HCT116 (cell line): ENCODE data around the gene SPACA4. TPM values are rescaled to one million over a fixed set of nuclear protein-coding genes. Genes with fewer than 3 reads are reported as not detected.
A peak's percentile ranks its signal among the peaks of the same experiment; 100 is the strongest.

ENCODE experiments used
- ATAC-seq: fragments of 200-7000 bp; cut with Tn5 transposase; 2 replicates; pipeline ENCODE4 v1.9.1; 2020; ENCODE audit warnings: mild to moderate bottlenecking, moderate library complexity
- BruUV-seq: library from RNA; stranded (reverse); fragments of 400-500 nt; replicated peaks from 2 replicates; lab custom pipeline; 2021; lab: Mats Ljungman, UMichigan
- CTCF ChIA-PET: fragments of 300-600 bp; sonication (Branson Sonifier 250); formaldehyde crosslinking; loops from one replicate; lab custom pipeline; 2021; ENCODE audit warnings: antibody characterized with exemption; lab: Charles Lee
- POLR2A ChIA-PET: fragments of 300-600, 350-600 bp; sonication (Branson Sonifier 250); formaldehyde crosslinking; loops from one replicate; lab custom pipeline; 2021; ENCODE audit warnings: antibody characterized with exemption; lab: Charles Lee
- RAD21 ChIA-PET, 2 experiments: fragments of 300-600 bp; sonication (Branson Sonifier 250); formaldehyde crosslinking; loops; one replicate each; lab custom pipeline; 2023; ENCODE audit warnings: low total read pairs in 2 of 2; ENCODE audit not compliant: uncharacterized antibody in 2 of 2, unreplicated experiment in 2 of 2, low non-redundant PET in 1 of 2; lab: Charles Lee
- DNase-seq: peaks from one replicate; pipeline ENCODE4 v3.0.0-alpha.2; 2010; ENCODE audit warnings: low read depth, low spot score
- H2AFZ ChIP-seq: fragments of 200-600 bp; shearing (Covaris generic), sonication (generic); 2 replicates; pipeline ENCODE4 v1.6.1; 2017; ENCODE audit warnings: low read depth, mixed run types, mixed read lengths, antibody characterized with exemption, low read length; ENCODE audit not compliant: poor library complexity, severe bottlenecking
- H3K27ac ChIP-seq: 2 replicates; pipeline ENCODE4 v1.5.1; 2012; ENCODE audit warnings: low read depth, low read length
- H3K27me3 ChIP-seq: fragments of 200-600 bp; sonication (generic); 2 replicates; pipeline ENCODE4 v1.6.1; 2016; ENCODE audit warnings: mixed run types, low read length, mixed read lengths; ENCODE audit not compliant: insufficient read depth
- H3K36me3 ChIP-seq, 2 experiments: fragments of 200-500 bp in 1 of 2; fragments of 200-600 bp in 1 of 2; sonication (Bioruptor generic) in 1 of 2; sonication (generic) in 1 of 2; 2 replicates each; pipeline versions ENCODE4 v1.5.1 to v1.6.1; 2014 to 2016; ENCODE audit warnings: low read length in 2 of 2, inconsistent platforms in 1 of 2, mixed read lengths in 1 of 2, mixed run types in 1 of 2; ENCODE audit not compliant: insufficient read depth in 2 of 2, control insufficient read depth in 1 of 2
- H3K4me1 ChIP-seq, 2 experiments: fragments of 200-600 bp in 1 of 2; sonication (generic) in 1 of 2; 2 replicates each; pipeline versions ENCODE4 v1.5.1 to v1.6.1; 2012 to 2017; ENCODE audit warnings: low read length in 2 of 2, inconsistent platforms in 1 of 2, mild to moderate bottlenecking in 1 of 2, mixed read lengths in 1 of 2, mixed run types in 1 of 2, moderate library complexity in 1 of 2; ENCODE audit not compliant: insufficient read depth in 2 of 2, control insufficient read depth in 1 of 2
- H3K4me2 ChIP-seq: fragments of 200-600 bp; sonication (generic); 2 replicates; pipeline ENCODE4 v1.6.1; 2017; ENCODE audit warnings: mixed run types, low read length, mixed read lengths
- H3K4me3 ChIP-seq, 2 experiments: fragments of 200-600 bp in 1 of 2; sonication (generic) in 1 of 2; replicated peaks in 1 of 2; 2 replicates each; pipeline ENCODE4 v1.5.1; 2011 to 2016; ENCODE audit warnings: low read length in 2 of 2, control low read depth in 1 of 2, low read depth in 1 of 2, mild to moderate bottlenecking in 1 of 2, mixed read lengths in 1 of 2, mixed run types in 1 of 2
- H3K79me2 ChIP-seq: fragments of 200-600 bp; sonication (generic); 2 replicates; pipeline ENCODE4 v1.6.1; 2017; ENCODE audit warnings: mild to moderate bottlenecking, mixed run types, low read length, moderate library complexity, mixed read lengths; ENCODE audit not compliant: insufficient read depth
- H3K9ac ChIP-seq: fragments of 200-600 bp; sonication (generic); 2 replicates; pipeline ENCODE4 v1.6.1; 2016; ENCODE audit warnings: low read length, mixed read lengths
- H3K9me2 ChIP-seq: fragments of 200-600 bp; sonication (generic), shearing (Covaris generic); 2 replicates; pipeline ENCODE4 v1.6.1; 2017; ENCODE audit warnings: mixed run types, mild to moderate bottlenecking, moderate library complexity; ENCODE audit not compliant: insufficient read depth
- H3K9me3 ChIP-seq, 2 experiments: fragments of 200-500 bp in 1 of 2; fragments of 200-600 bp in 1 of 2; sonication (Bioruptor generic) in 1 of 2; sonication (generic) in 1 of 2; 2 replicates each; pipeline ENCODE4 v1.6.1; 2014 to 2017; ENCODE audit warnings: low read length in 2 of 2, mixed read lengths in 2 of 2, inconsistent platforms in 1 of 2, low read depth in 1 of 2, mild to moderate bottlenecking in 1 of 2, mixed run types in 1 of 2, moderate library complexity in 1 of 2; ENCODE audit not compliant: control insufficient read depth in 1 of 2, insufficient read depth in 1 of 2
- H4K20me1 ChIP-seq: fragments of 200-600 bp; sonication (generic), shearing (Covaris generic); 2 replicates; pipeline ENCODE4 v1.6.1; 2017; ENCODE audit warnings: mixed run types, mild to moderate bottlenecking, moderate library complexity; ENCODE audit not compliant: insufficient read depth
- EZH2phosphoT487 ChIP-seq: fragments of 200-600 bp; IDR thresholded peaks from 2 replicates; pipeline ENCODE4 v1.6.1; 2018; ENCODE audit warnings: antibody characterized with exemption, borderline replicate concordance
- TCF7L2 ChIP-seq: IDR thresholded peaks from 2 replicates; pipeline ENCODE4 v1.7.0; 2011; ENCODE audit warnings: borderline replicate concordance, inconsistent platforms; ENCODE audit not compliant: insufficient read depth, insufficient read length; ENCODE audit errors: extremely low read depth
- ZNF274 ChIP-seq: fragments of 200-500 bp; sonication (Bioruptor generic); IDR thresholded peaks from 2 replicates; pipeline ENCODE4 v1.6.1; 2014; ENCODE audit warnings: mild to moderate bottlenecking, low read depth, low read length, inconsistent platforms
- intact Hi-C: fragments of 100-400 bp; cut with micrococcal nuclease; formaldehyde crosslinking; loops from 2 replicates; pipeline ENCODE4 v1.10.0; 2022
- total RNA-seq: library from RNA; stranded (reverse); gene quantifications from one replicate; pipeline ENCODE4 v1.2.1, GENCODE V29; 2021; ENCODE audit not compliant: unreplicated experiment
- TF ChIP-seq, protein P1 (sequence below): IDR thresholded peaks from 2 replicates; pipeline ENCODE4 v1.6.1; 2012; ENCODE audit warnings: low read depth

Gene SPACA4
- total RNA-seq, 1 experiment from 2014 or later = not detected

DNA sequence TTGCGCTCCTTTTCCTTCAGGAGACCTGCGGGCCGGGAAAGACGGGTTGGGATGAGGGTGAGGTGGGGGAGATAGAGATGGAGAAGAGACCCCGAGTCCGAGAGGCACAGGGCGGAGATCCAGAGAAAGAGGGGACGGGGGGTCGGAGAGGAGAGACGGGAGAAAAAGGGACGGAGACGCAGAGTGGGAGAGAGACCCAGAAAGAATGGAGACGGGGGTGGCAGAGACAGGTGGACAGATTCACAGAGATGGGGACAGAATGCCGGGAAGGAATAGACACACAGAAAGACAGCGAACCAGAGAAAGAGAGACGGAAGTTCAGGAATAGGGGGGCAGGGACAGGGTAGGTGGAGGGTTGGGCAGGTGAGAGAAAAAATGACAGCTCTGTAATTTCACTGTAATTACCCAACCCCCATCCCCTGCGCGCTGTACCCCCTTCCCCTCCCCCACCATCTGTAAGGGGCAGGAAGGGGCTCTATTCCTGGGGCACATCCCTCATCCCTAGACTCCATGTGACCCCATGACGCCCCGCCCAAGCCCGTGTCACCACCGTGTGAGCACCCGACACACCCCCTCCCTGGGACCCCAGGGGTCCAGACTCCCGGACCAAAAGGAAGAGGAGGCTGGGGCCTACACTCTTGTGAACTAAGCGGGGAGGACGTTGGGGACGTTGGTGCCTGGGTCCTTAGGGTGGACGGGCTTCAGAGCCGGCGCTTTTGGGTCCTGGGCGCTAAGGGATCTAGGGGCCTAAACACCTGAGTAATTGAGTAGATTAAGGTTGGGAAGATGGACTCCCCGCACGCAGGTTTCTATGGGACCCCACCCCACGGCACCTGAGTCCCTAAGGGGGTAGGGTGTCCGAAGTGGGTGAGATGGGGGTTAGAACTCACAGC lies 29.7 kb downstream of the SPACA4 start:
- Histone ChIP-seq H3K9me3 (no peaks in the 10 kb centered on the region), H3K4me1 (peaks cover 29 to 71% of the 10 kb centered on the region in 2 experiments), H3K9ac (peak overlapping the region; percentile 96), H4K20me1 (no peaks in the 10 kb centered on the region), H3K4me2 (peak overlapping the region; percentile 93), H3K9me2 (no peaks in the 10 kb centered on the region), H3K27ac (peak overlapping the region; percentile 95), H2AFZ (no peak overlapping the region), H3K36me3 (peaks cover 2 to 6% of the 10 kb centered on the region in 2 experiments; a peak in 1 of 4 replicates), H3K79me2 (peaks cover 18% of the 10 kb centered on the region), H3K4me3 (peak overlapping the region; percentile 49 to 83), H3K27me3 (no peaks in the 10 kb centered on the region)
- DNase-seq (no peak), ATAC-seq (no peak)
- TF ChIP-seq, protein P1, sequence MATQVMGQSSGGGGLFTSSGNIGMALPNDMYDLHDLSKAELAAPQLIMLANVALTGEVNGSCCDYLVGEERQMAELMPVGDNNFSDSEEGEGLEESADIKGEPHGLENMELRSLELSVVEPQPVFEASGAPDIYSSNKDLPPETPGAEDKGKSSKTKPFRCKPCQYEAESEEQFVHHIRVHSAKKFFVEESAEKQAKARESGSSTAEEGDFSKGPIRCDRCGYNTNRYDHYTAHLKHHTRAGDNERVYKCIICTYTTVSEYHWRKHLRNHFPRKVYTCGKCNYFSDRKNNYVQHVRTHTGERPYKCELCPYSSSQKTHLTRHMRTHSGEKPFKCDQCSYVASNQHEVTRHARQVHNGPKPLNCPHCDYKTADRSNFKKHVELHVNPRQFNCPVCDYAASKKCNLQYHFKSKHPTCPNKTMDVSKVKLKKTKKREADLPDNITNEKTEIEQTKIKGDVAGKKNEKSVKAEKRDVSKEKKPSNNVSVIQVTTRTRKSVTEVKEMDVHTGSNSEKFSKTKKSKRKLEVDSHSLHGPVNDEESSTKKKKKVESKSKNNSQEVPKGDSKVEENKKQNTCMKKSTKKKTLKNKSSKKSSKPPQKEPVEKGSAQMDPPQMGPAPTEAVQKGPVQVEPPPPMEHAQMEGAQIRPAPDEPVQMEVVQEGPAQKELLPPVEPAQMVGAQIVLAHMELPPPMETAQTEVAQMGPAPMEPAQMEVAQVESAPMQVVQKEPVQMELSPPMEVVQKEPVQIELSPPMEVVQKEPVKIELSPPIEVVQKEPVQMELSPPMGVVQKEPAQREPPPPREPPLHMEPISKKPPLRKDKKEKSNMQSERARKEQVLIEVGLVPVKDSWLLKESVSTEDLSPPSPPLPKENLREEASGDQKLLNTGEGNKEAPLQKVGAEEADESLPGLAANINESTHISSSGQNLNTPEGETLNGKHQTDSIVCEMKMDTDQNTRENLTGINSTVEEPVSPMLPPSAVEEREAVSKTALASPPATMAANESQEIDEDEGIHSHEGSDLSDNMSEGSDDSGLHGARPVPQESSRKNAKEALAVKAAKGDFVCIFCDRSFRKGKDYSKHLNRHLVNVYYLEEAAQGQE = no peak
- TF ChIP-seq TCF7L2 = no peak
- no peak for TF ChIP-seq ZNF274
- no peak for TF ChIP-seq EZH2phosphoT487
- no TSS peak for BruUV-seq
- intact Hi-C loops = no loop called here
- ChIA-PET RAD21 (no interaction called here), POLR2A (interaction anchor here (1.0 to 2.3 kb wide), 3 partner anchors 10 to 19 kb away, joined by 3 to 16 read pairs (median 12); partner anchors contain the start of genes CA11, RPL18 and SPHK2), CTCF (no interaction called here)
